ENCODE results near the gene ZMAT2. TPM values are rescaled to one million over a fixed set of nuclear protein-coding genes. Genes with fewer than 3 reads are reported as not detected.
A peak's percentile ranks its signal among the peaks of the same experiment; 100 is the strongest.
"Not testable (repeated sequence)": the region's sequence is repeated elsewhere in the genome, so short reads cannot be mapped to it uniquely, and the experiment has no call there.

Gene ZMAT2, protein sequence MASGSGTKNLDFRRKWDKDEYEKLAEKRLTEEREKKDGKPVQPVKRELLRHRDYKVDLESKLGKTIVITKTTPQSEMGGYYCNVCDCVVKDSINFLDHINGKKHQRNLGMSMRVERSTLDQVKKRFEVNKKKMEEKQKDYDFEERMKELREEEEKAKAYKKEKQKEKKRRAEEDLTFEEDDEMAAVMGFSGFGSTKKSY
- 10 to 100 TPM; 35.1 to 46.0 (median 37.5) TPM for total RNA-seq

DNA sequence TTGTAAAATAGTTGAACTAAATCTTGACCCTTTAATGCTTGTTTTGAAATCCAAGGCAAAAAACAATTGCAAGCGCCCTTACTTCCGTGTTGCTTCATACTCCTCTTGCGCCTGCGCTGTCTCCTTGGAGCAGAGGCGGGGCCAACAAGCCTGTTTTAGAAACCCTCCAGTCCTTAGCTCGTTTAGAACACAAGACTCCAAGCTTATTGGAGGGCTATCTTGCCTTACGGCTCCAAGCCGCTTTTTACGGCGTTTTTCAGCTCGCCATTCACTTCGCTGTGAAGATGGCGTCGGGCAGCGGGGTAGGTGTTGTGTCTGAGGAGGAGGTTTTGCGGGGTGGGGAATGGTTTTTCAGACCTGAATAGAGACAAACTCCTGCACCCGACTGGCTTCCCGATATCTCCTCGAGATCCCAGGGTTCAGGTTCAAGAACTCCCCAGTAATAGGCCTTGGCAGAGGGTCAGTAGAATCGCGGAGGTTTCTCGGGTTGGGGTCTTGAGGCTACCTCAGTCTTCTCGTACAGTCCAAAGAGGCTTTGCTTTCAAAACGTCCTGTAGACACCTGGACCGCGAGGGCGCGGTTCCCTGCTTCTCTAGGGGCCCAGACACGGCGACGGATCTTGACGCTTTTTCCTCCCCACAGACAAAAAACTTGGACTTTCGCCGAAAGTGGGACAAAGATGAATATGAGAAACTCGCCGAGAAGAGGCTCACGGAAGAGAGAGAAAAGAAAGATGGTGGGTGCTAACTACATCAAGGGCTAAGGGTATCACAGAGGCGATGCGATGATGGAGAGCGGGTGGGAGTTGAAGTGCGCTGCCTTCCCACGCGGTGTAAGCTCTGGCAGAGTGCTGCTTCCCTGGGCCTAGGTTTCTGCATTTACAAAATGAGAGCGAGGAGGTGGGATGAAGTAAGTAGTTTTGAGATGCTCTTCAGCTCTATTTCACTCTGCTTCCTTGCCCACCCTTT, at the start of gene ZMAT2:
ZMAT2 (plus strand) TSS at position 271 of the 968 bp plus-strand sequence; CDS start at position 285, 14 bp downstream.
- no peaks in the 10 kb centered on the region for H3K27me3 ChIP-seq
- peak within 1 kb of the TSS in 2 of 3 donors; percentile 19 to 47 for H3K27ac ChIP-seq
- intact Hi-C loops (cut with DNase I), result no loop called here
- no peaks in the 10 kb centered on the region for H3K9me3 ChIP-seq
- TF ChIP-seq, protein P1, sequence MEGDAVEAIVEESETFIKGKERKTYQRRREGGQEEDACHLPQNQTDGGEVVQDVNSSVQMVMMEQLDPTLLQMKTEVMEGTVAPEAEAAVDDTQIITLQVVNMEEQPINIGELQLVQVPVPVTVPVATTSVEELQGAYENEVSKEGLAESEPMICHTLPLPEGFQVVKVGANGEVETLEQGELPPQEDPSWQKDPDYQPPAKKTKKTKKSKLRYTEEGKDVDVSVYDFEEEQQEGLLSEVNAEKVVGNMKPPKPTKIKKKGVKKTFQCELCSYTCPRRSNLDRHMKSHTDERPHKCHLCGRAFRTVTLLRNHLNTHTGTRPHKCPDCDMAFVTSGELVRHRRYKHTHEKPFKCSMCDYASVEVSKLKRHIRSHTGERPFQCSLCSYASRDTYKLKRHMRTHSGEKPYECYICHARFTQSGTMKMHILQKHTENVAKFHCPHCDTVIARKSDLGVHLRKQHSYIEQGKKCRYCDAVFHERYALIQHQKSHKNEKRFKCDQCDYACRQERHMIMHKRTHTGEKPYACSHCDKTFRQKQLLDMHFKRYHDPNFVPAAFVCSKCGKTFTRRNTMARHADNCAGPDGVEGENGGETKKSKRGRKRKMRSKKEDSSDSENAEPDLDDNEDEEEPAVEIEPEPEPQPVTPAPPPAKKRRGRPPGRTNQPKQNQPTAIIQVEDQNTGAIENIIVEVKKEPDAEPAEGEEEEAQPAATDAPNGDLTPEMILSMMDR (IDR thresholded peaks at IDR 0.05), result no peak
- peak in 1 of 2 donors; percentile 64 for TF ChIP-seq POLR2A (IDR thresholded peaks at IDR 0.05)
- WGBS, 2 donors, result 1 to 2% methylated on average over 44 of the region's 44 CpGs
- peaks cover 66 to 68% of the 10 kb centered on the region in 2 donors for H3K36me3 ChIP-seq
- H3K4me3 ChIP-seq (replicated peaks in 1 of 3), result peak within 1 kb of the TSS; percentile 60 to 83 (median 74)
- peaks cover 8 to 13% of the 10 kb centered on the region in 2 donors for H3K4me1 ChIP-seq
- DNase-seq, result peak; percentile 97 to 98

DNA sequence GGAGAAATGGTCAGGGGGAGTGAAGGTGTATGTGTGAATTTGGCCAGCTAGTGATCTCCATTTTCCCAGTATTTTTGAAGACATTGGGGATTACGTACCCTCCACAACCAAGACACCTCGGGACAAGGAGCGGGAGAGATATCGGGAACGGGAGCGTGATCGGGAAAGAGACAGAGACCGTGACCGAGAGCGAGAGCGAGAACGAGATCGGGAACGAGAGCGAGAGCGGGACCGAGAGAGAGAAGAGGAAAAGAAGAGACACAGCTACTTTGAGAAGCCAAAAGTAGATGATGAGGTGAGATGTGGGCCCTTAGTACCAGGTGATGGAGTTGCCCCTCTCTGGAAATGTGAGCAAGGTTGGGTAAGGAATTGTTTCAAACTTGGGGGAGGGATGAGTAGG, 41.4 kb upstream of the ZMAT2 start:
- Histone ChIP-seq H3K4me3 (replicated peaks in 1 of 3) (no peak overlapping the region), H3K4me1 (peaks cover 3 to 4% of the 10 kb centered on the region in 2 donors), H3K9me3 (no peaks in the 10 kb centered on the region), H3K27me3 (no peaks in the 10 kb centered on the region), H3K36me3 (peaks cover 89 to 90% of the 10 kb centered on the region in 2 donors), H3K27ac (no peak overlapping the region)
- intact Hi-C loops (cut with DNase I), result no loop called here
- no peak for DNase-seq
- 98% methylated on average over 17 of the region's 17 CpGs for WGBS, 2 donors
- TF ChIP-seq, protein P1 (IDR thresholded peaks at IDR 0.05), result no peak
- TF ChIP-seq POLR2A (IDR thresholded peaks at IDR 0.05), result no peak

DNA sequence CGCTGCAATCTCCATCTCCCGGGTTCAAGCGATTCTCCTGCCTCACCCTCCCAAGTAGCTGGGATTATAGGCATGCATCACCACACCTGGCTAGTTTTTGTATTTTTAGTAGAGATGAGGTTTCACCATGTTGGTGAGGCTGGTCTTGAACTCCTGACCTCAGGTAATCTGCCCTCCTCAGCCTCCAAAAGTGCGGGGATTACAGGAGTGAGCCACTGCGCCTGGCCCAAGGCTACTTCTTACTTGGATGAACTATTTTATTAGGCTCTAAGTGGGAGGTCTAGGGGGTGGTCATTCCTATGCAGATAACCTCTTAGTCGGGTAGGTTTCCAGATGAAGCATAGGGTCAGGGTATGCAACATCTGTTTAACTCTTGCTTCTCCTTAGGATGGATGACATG, 39.9 kb upstream of the ZMAT2 start:
- H3K4me1 ChIP-seq; intact Hi-C loops (cut with DNase I); H3K9me3 ChIP-seq; H3K27me3 ChIP-seq; H3K4me3 ChIP-seq (replicated peaks in 1 of 3); H3K27ac ChIP-seq; DNase-seq: not testable (repeated sequence)
- H3K36me3 ChIP-seq, result peaks cover 75 to 76% of the 10 kb centered on the region in 2 donors
- 79 to 91% methylated on average over 5 to 6 of the region's 6 CpGs for WGBS, 2 donors

DNA sequence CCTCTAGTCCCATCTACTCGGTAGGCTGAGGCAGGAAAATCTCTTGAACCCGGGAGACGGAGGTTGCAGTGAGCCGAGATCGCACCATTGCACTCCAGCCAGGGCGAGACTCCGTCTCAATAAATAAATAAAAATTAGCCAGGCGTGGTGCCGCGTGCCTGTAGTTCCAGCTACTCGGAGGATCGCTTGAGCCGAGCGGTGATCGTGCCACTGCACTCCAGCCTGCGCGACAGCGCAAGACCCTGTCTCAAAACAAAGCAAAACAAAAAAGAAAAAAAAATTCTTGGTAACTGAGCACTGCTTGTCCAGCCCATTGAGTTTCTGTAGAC, 36.3 kb upstream of the ZMAT2 start:
- Histone ChIP-seq H3K36me3 (peaks cover 49% of the 10 kb centered on the region in 2 donors), H3K27me3 (no peaks in the 10 kb centered on the region), H3K9me3 (no peaks in the 10 kb centered on the region), H3K4me1 (peaks cover 10 to 18% of the 10 kb centered on the region in 2 donors), H3K27ac (peak overlapping the region; percentile 87 to 95 (median 92)), H3K4me3 (replicated peaks in 1 of 3) (peak overlapping the region; percentile 57 to 91 (median 71))
- WGBS, 2 donors, result 8 to 20% methylated on average over 18 of the region's 18 CpGs
- intact Hi-C loops (cut with DNase I), result no loop called here
- DNase-seq, result peak; percentile 69 to 77
- no peak for TF ChIP-seq POLR2A (IDR thresholded peaks at IDR 0.05)

DNA sequence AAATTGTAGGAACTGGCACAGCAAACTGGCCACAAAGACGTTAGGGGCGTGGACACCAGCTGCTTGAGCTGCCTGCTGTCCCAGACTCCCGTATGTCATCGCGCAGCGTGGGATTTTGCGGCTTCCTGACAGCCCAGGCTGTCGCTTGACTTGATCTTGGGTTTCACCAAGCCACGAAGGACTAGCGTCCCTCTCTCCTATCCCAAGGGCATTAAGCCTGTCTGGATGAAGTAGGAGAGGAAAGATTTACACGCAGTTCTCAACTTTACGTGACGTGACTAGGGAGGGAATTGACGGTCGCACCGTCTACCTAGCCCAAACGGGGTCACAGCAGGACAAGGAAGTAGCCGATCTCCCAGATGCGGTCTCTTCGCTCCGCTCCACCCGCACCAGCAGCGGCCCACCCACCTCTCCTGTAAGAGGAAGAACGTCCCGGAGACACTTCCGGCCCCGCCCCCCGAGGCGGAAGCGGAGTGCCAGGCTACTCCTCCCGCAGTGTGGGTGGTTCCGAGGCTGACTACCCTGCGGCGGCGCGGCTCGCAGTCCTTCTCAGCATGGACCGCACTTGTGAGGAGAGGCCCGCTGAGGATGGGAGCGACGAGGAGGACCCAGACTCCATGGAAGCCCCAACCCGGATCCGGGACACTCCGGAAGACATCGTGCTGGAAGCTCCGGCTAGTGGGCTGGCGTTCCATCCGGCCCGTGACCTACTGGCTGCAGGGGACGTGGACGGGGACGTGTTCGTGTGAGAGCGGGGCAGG, 35.7 kb upstream of the ZMAT2 start, which contains the start of gene WDR55:
WDR55 (plus strand) TSS at position 546 of the 761 bp plus-strand sequence; CDS start at position 555, 9 bp downstream.
- WGBS, 2 donors, result 1% methylated on average over 32 to 34 of the region's 54 CpGs
- TF ChIP-seq, protein P1 (IDR thresholded peaks at IDR 0.05), result peak in 1 of 6 experiments; percentile 2
- TF ChIP-seq POLR2A (IDR thresholded peaks at IDR 0.05), result peak; percentile 2 to 93
- H3K4me1 ChIP-seq, result peaks cover 10 to 18% of the 10 kb centered on the region in 2 donors
- no peaks in the 10 kb centered on the region for H3K9me3 ChIP-seq
- intact Hi-C loops (cut with DNase I), result no loop called here
- H3K36me3 ChIP-seq, result peaks cover 49% of the 10 kb centered on the region in 2 donors
- no peaks in the 10 kb centered on the region for H3K27me3 ChIP-seq
- peak within 1 kb of the TSS; percentile 87 to 95 (median 92) for H3K27ac ChIP-seq
- peak; percentile 96 to 97 for DNase-seq
- peak within 1 kb of the TSS; percentile 57 to 91 (median 71) for H3K4me3 ChIP-seq (replicated peaks in 1 of 3)

DNA sequence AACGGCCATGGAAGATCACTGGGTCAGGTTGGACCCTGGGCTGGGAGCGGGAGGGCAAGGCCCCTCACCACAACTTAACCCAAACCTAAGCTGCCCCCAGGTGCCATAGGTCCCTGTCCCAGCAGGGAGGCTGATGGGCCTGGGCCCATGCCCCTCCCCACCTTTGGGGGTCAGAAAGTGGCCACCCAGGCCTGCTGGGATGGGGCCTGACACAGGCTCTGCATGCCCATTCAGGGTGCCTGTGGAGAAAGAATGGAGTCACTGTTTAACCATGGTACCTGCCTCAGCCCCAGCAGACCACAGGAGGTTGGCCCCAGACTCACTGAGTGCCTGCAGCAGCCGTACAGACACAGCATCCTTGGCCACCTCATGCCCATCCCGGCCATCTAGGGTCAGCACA, 29.2 kb upstream of the ZMAT2 start:
- H3K4me1 ChIP-seq; intact Hi-C loops (cut with DNase I); H3K27ac ChIP-seq; H3K9me3 ChIP-seq; H3K4me3 ChIP-seq (replicated peaks in 1 of 3); H3K27me3 ChIP-seq; DNase-seq: not testable (repeated sequence)
- 97 to 100% methylated on average over 2 of the region's 4 CpGs for WGBS, 2 donors
- H3K36me3 ChIP-seq, result peaks cover 30 to 49% of the 10 kb centered on the region in 2 donors

All from thyroid gland (tissue), 4 donors.